ENCODE results near the gene LOC128125822.

LOC128125822 gene

DNA sequence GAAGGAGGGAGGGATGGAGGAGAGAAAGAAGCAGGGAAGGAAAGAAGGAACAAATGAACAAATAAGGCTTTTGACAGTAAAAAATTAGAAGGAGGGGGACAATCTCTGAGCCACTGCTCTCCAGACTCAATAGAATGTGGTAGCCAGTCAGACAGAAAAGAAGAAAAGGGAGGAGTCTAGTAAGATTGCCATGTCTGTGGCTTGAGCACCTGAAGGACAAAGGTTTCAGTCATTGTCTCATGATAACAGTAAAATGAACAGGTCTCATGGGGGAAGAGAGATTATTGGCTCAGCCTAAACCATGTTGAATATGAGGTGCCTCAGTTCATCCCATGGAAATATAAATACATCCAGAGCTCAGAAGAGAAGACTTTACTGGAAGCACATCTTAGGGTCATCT, 14.0 kb upstream of the LOC128125822 start:
- no peak for DNase-seq

DNA sequence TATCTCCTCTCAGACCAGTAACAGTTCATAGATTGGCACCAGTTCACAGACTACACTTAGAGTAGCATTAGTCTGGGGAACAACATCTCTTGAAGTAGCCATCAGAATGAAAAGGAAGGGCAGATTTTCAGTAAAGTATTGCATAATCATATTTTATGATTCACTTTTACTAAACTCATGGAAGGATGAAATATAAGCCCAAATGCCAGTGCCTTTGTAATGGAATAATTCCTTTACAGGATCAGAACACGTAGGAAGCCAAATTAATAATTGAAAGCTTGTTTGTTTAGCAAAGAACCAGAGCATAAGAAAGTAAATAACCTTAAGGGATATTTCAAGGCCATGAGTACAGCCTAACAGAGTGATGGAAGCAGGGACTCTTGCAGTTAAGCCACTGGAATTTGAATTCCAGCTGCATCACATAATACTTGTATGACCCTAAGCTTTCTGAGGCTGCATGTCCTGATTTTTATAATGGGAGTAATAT, 11.4 kb upstream of the LOC128125822 start:
- DNase-seq = no peak

DNA sequence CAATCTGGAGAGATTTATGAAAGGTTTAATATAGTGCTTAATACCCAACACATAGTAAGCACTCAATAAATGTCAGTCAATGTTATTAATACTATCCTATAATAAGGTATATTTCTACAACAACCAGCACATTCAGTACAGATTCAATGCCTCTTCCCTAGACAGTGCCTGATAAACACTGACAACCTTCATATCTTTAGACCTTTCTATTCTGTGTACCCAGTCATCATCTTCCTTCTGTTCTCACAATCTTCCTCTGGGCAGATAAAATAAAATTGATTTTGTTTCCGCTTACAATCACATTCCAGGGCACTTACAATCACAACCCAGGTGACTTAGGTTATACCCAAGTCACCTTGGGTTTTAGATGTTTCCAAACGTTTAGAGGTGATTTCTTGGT, 11.0 kb upstream of the LOC128125822 start:
- no peak for DNase-seq

GRCh38 chr6:63563235-63563634, 9.0 kb upstream of the LOC128125822 start:
- no peak for DNase-seq

DNA sequence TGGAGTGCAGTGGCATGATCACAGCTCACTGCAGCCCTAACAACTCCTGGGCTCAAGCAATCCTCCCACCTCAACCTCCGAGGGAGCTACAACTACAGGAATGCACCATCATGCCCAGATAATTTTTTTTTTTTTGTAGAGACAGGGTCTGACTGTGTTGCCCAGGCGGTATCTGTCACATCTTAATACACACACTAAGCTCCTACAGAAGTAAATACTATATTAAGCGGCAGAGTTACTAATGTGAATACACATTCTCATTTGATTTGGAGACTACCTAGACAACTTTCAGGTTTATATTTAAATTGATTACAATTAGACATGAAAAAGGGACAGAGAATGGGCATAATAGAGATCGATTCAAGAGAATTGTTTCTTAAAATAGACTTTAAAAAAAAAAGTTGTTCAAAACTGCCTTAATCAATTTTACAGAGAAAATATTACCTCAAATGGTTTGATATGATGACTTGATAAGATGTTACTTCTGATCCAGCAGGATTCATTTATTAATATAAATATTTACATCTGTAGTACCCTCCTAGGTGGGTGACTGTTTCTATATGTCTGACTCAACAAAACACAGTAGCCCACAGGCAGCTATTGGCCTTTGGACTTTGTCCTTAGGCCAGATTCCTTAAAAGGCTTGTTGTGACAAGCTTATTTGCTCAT, 7.1 kb upstream of the LOC128125822 start:
- no peak for DNase-seq

DNA sequence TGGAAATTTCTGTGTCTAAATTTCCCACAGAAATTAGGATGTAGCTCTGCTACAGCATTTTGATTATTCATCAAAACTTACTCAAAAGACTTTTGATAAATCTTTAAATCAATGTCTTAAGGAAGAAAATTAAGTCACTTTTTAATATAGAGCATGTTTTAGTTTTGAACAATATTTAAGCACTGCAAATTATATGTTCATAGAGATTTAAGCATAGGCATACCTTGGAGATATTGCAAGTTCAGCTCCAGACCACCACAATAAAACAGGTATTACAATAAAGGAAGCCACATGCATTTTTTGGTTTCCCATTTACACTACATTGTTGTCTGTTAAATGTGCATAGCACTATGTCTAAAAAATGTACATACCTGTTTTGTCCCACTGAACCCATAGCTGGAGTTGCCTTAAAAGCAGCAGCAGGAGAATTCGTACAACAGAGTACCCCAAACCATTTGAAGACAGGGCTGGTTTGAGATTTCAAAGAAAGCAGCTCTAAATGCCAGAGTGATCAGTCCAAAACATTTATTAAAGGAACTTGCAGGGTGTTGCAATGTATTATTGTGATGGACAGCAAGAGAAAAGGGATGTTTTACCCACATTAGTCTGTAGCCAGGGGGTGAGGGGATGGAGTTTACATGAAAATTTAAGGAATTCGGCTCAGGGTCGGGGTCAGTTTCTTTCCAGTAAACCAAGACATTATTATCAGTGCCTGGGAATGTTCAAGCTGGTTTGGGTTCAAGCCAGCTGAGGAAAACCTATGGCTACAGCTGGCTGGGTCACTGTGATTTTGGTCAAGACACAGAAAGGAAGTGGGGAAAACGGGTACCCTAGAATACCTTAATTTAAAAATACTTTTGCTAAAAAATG, 6.3 kb upstream of the LOC128125822 start:
- no peak for DNase-seq

DNA sequence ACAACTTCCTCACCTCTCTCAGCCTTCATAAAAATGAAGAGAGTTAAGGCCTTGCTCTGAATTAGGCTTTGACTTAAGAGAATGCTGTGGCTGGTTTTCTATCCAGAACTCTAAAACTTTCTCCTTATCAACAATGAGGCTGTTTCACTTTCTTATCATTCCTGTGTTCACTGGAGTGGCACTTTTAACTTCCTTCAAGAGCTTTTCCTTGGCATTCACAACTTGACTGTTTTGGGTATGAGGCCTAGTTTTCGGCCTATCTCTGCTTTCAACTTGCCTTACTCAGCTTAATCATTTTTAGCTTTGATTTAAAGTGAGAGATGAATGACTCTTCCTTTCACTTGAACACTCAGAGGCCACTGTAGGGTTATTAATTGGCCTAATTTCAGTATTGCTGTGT, 4.3 kb upstream of the LOC128125822 start:
- no peak for DNase-seq

DNA sequence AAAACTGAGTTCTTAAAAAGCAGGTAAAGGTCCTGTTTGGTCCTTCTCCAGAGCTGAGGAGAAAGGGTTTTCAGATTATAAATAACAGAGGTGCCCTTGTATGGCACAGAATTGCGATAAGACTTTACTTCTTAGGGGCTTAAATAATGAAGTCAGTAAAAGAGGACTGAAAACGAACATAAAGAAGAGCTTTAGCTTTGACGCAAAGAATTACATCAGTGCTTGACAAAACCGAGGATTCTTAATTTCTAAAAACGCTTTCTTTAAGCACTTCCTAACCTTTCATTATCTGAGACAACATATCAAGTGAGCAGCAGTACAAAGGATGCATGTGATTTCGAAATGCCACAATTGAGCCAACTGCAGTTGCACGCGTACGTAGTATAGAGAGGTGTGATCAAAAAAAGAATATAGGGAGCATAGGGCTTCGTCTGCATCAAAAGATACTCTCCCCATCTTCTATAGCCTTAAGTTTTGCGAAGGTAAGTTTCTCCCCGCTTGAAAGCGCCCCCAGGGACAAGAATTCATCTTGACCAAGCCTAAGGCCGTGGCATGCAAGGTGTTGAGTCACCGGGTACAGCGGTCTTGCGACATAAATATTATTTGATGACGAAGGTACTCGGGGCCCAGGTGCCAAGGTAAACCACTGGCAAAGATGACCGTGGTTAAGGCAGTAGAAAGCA, 778 bp upstream of the LOC128125822 start:
- DNase-seq = peak in 1 of 2 donors; percentile 45

GRCh38 chr6:63572747-63573075, 431 bp downstream of the LOC128125822 start:
- no peak for DNase-seq

DNA sequence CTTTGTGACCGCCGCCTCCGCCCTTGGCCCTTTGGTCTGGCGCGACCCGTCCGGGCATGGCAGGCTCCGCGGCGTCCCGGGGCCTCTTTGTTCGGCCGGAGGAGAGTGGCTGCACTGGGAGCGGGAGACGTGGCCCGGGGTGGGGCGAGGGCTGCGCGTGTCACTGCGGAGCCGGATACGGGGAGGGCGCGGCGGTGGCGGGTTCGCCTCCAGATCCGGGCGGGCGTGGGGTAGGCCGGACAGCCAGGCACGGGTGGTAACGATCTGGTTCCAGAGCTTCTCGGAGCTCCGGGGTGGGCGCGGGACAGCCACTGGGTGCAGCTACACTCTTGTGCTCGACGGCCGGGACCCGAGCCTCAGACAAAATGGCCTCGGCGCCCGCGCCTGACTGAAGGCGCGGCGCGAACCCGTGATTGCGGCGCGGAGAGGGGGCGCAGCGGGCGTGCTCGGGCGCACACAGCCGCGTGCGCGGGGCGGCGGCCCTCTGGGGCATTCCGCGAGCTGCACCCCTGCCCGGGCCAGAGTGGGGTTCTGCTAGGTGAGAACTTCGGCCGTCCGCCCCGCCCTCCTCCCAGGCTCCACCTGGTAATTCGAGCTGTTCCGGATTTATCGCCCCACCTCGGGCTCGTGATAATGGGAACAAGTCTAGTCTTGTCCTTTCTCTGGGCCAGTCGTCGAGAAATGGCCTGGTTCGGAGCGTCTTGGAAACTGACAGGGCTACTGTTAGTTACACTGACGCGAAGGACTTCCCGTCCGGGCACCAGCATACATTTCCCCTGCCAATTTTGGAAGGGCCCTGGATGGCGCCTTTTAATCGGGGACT, 1.0 kb downstream of the LOC128125822 start:
- peak; percentile 55 to 64 for DNase-seq

DNA sequence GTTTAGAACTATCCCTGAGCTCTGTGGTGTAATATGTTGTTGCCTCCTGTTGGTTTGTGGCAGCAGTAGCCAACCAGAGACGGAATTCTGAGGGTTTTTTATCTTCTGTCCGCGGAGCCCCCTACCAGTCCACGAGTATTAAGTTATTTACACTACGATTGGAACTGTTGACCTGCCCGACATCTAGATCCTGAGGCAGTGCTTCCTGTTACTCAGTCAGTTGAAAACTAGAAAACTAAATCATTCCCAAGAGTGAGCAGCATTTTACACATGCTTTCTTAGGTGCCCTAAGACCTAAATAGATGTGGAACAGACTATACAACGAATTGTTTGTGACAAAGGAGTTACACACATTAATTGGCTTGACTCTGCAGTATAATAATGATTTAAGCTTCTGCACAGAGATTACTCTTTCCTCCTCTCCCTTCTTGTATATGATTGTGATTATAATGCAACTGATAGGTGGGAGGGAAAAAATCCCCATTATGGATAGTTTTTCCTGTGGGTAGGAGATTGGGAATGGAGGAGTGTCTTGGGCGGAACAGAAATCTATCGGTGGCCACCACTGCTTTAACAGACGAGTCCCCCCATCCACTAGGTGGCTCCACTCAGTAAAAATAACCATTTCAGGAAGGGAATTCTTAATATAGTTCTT, 1.7 kb downstream of the LOC128125822 start:
- peak; percentile 32 to 47 for DNase-seq

DNA sequence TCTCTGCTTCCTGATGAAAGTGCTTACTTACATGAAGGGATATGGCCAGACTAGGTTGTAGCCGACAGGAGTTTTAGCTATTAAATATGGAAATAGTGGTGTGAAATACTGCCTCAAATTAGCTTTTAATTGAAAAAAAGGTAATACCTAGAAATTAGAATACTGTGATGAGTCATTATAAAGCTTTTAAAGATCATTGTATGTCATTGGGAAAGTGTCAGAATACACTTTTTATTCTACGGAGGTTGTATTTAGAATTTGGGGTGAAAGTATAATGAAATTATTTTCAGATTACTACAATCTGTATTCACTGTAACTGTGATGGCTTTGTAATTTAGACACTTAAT, 2.2 kb downstream of the LOC128125822 start:
- DNase-seq = no peak

- no peak for DNase-seq
Observed at GRCh38 chr6:63576147-63576772, 4.0 kb downstream of the LOC128125822 start.

DNA sequence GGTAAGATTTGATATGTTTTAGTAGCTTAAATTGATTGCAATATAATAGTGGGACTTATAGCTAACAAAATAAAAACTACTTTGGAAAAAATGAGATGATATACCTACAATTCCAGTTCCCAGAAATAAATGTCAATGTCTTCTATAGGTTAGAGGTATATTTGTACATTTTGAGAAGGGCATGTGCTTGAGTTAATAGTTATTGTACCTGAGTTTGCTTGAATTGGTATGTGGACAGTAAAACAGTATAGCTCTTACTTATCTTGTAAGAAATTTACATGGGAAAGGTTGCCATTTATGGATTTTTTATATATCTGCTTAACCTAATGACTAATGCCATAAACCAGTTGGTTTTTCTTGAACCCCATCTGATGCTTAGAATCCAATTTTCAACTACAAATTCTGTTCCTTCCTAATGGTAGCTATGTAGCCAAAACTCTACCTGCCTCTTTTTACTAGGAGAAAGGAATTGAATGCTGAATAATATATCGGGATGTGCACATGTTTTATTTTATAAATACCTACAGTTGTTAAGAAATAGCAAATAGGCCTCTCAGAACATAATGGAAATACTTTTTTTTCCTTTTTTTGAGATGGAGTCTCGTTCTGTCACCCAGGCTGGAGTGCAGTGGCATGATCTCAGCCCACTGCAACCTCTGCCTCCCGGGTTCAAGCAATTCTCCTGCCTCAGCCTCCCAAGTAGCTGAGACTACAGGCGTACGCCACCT, 4.9 kb downstream of the LOC128125822 start:
- no peak for DNase-seq

GRCh38 chr6:63578757-63579156, 6.5 kb downstream of the LOC128125822 start:
- no peak for DNase-seq

- no peak for DNase-seq
Observed at GRCh38 chr6:63579937-63580703, 7.8 kb downstream of the LOC128125822 start.

- DNase-seq = no peak
Observed at GRCh38 chr6:63580704-63580961, 8.4 kb downstream of the LOC128125822 start.

DNA sequence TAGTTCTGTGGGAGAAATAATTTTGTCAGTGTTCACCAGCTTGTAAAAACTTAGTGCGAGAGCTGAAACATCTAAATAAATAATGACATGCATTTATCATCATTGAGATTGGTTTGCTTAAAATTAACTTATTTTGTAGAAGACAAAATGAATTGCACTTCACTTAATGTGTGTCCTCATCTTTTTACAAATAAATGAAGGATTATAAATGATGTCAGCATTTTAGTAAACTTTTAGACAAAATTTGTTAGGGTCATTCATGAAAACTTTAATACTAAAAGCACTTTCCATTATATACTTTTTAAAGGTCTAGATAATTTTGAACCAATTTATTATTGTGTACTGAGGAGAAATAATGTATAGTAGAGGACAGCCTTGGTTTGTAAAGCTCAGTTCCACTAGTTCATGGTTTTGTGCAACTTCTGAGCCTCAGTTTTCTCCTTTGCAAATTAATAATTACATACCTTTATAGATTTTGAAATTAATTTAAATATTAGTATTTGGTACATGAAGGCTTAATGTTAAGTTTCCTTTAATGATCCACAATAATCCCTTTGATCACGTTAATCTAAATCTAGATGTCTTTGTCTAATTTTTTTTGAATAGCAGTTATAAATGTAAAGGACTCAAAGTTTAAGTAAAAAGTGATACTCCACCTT, 9.2 kb downstream of the LOC128125822 start:
- DNase-seq = no peak

DNA sequence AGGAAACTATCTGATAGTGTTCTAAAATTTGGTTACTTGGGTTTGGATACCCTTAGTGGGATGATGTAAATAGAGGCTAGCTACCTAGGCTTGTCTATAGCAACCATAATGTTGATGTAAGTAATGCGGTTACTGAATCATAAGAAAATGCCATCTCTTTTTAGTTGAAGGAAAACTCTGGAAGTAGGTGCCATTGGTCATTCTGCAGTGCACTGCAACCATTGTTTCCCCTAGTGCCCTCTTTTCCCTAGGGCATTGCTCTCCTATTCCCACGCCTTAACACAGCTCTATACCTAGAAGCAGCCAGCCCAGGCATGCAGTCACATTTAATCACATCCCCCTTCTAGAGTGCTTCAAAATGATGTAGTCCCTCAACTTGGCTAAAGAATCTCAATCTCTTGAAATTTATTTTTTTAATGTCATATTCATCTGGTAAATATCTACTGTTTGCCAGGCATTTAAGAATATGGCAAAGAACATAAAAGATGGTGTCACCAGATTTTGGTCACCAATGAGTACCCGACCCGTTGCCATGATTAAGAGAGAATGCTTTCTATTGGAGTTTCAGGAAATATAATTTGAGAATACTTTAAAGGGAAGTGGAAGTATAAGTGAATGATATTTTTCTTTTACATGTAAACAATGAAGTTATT, 10.4 kb downstream of the LOC128125822 start:
- DNase-seq = no peak

GRCh38 chr6:63584125-63584514, 11.8 kb downstream of the LOC128125822 start:
- no peak for DNase-seq

Measured in activated CD4-positive, alpha-beta T cell treated with anti-CD3 and anti-CD28 coated beads for 4 hours (primary cell).